HG03342 (cell line): ENCODE results near the gene STIP1.
A peak's percentile ranks its signal among the peaks of the same experiment; 100 is the strongest.

ENCODE experiments used
- ATAC-seq: cut with Tn5 transposase; IDR thresholded peaks from one replicate; pipeline ENCODE4 v1.9.1; 2021; ENCODE audit warnings: mild to moderate bottlenecking, moderate library complexity; ENCODE audit not compliant: unreplicated experiment

Gene STIP1

DNA sequence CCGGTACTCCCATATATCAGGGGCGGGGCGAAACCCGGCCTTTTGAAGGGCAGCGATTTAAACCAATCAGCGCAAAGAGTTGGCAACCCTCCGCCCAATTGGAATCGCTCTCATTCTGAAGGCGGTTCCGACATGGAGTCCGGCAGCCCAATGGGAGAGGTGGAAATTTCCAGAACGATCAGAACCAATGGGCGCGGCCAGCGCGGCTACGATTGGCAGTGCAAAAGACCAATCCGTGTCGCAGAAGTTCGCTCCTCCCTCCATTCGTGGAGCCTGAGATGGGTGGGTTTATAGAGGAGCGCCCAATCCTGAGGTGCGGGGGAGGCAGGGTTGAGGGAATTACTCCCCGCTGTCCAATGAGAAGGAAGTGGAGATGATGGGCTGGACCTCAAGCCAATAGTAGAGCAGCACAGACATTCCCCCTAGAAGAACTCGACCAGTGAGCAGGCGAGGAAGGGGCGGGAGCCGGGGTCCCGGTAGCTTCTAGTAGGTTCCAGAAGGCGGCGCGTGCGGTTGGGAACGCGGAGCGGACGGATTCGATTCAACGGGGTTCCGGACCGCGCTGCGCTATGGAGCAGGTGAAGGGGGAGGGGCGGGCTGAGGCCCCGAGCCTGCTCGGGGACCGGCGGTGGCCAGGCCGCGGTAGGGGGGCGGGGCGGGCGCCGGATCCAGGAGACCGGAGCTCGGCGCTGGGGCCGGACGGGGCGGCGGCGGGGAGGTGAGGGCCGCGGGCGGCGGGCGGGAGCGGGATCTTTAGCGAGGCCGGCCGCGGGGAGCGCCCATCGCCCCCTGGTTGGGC is at the start of gene STIP1:
Gene STIP1, plus strand, starts transcription at position 479 of the 799 bp plus-strand sequence. Its CDS starts 91 bp downstream, at position 570.
- peak; percentile 85 for ATAC-seq

DNA sequence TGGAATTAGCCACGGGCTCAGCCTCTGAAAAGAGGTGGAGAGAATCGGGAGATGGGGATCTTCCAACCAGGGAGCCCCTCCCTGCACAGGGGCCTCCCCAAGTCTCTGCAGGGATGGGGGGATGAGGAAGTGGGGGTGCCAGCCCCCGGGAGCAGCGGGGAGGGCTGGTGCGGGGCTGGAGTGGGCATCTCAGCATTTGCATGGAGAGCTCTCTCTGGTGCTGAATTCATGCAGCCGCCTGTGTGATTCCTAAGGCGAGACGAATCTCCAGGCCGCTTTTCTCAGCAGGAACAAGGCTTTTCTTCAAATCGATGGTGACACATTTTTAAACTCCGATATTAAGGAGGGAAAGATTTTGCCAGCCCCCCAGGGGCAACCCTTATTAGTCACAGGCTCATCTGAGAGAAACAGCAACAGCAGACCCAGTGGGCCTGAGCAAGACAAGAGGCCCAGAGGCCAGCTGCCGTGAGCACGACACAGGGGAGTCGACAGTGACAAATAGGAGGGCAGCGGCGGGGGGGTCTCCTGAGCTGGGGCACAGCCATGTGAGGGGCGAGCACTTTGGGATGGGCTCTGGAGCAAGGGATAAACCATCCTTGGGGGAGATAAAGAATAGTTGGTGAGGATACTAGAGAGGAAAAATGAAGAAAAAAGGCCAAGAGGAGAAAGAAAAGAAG is 49.1 kb upstream of the STIP1 start:
- no peak for ATAC-seq

DNA sequence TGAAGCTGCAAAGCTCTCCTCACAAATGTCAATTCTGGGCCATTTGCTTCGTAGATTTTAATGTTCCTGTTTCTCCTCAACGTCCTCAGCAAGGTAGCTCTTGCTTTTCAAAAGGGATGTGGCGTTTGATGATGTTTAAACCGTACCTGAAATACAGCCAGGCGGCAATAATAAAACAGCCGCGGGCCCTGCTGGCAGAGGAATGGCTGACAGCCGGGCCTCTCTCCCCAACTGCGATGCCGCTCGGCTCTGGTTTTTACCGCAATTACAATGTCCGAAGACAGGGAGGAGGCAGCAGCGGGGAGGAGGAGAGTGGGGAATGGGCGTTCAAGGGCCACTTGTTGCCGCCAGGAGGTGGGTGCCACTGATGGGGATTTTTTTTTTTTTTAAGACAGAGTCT is 47.6 kb upstream of the STIP1 start:
- ATAC-seq: no peak

DNA sequence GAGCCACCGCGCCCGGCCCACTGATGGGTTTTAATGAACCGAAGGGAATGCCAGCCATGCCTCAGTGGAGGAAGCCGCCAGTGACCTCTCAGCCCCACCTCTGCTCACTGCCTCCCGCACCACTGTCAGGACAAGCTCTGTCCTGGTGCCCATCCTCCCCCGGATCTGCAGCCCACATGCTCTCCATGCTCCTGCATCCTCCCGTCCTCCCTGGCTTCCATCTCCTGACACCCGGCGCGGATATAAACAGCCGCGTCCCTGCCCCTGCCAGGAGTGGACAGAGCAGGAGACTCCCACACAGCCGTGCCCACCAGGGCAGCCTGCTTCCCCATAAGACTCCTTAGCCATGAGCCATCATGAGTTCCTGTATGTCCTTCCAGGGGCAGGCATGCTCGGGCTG is 46.9 kb upstream of the STIP1 start:
- no peak for ATAC-seq

DNA sequence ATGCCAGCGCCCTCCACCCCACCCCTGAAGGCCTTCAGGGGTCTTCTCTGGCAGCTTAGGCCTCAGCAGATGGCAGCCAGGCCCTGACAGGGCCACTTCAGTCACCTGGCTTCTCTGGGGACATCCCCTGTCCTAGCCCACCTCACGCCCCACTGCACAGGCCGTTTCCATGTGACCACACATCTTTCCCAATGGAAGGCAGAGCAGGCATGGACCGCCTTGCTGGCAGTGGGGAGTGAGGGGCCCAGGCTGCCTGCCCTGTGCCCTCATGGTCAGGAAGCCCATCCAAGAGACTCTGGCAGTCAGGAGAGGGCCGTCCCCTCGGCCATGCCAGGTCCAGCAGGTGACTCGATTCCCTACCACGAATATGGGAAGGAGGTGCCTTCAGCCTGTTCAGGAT is 45.9 kb upstream of the STIP1 start:
- no peak for ATAC-seq

DNA sequence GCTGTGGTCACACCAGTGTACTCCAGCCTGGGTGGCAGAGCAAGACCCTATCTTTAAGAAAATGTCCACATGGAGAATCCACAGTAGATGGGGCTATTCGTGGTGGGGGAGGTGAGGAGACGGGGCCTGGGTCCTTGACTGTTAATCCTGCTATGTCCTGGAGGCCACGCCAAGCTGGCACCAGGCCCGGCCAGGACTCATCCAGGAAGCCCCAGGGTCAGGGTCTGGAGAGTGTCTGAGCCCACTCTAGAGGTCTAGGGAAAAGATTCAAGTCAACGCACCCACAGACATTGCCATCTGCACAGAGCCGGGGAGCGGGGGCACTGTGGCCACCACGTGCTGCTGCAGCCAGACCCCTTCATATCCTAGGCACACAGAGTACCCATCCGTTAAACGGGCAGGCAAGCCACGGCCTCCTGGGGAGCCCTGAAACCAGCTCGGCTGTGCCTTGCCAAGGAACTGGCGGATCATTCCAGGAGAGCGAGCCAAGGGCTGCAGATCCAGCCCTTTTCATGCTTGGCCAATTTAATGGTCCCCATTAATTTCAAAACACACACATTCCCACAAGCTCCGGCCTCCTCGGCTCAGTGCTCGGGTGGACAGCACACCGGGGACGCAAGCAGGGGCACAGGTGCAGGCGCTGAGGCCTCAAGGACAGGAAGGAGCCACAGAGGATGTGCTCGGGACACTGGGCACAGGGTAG is 44.7 kb upstream of the STIP1 start:
- no peak for ATAC-seq

DNA sequence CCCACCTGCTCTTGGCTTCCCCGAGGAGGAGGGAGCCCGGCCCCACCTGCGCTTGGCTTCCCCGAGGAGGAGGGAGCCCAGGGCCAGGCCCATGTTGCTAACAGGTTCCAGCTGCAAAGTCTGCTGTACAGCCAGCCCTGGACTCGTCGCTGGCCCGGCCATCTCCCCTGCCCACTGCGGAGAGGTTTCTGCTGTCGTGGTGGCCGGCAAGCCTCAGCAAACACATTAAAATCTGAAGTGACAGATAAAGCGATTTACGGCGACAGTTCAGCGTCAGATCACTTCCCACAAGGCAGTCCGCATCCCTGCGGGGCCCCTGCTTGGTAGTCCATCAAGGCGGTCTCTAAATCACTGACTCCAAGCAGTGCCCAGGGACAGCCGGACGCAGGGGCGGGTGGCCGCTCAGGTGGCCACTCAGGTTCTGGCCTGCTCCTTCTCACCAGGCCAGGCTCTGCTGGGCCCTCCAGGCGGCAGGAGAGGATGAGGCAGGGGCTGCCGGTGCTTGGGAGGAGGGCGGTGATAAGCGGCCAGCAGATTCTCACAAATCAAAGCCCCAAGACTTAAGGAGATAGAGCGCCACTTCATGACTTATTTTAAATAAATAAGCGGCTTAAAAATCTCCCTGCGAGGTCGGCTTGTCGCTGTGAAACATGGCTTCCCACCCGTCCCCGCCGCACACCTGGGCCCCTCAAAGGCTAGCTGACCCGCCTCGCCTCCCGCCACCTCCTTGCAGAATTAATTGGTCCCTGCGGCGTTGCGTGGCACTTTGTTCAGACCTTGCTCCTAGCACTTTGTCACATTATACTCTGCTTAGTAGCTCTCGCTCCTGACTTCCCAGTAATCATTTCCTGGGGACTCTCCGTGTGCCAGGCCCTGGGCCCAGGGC is 41.1 kb upstream of the STIP1 start:
- no peak for ATAC-seq

DNA sequence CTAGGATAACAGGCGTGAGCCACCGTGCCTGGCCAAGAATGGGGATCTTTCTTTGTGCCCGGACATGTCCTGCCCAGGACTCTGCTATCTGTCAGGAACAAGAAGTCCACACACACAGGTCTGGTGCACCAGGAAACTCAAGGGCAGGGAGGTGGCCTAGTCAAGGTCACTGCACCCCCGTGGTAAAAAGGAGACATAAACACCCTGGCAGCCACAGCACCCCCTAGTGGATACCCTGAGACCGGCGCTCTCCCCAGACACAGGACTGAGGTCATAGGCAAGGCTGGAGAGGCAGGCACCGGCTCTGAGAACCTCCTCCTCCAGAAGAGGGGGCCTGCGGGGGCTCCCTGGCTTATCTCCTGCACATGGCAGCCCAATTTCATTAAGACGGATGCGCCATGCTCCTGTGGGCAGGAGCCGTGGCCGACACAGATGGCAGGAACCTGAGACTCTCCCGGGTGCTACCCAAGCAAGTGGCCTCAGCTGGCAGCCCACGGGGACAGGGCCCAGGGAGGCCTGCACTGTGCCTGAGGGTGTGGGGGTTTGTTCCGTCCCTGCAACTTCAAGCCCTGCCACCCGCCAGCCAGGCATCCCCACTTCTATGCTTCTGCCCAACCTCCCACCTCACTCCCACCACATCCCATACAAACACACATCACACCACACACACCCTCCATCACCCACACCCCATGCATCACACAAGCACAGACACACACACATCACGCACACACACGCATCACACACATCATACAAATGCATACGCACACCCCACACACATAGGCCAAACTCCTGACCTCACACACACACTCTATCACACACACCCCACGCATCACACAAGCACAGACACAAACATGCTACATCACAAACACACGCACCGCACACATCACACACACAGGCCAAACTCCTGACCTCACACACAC is 39.7 kb upstream of the STIP1 start:
- ATAC-seq: no peak

DNA sequence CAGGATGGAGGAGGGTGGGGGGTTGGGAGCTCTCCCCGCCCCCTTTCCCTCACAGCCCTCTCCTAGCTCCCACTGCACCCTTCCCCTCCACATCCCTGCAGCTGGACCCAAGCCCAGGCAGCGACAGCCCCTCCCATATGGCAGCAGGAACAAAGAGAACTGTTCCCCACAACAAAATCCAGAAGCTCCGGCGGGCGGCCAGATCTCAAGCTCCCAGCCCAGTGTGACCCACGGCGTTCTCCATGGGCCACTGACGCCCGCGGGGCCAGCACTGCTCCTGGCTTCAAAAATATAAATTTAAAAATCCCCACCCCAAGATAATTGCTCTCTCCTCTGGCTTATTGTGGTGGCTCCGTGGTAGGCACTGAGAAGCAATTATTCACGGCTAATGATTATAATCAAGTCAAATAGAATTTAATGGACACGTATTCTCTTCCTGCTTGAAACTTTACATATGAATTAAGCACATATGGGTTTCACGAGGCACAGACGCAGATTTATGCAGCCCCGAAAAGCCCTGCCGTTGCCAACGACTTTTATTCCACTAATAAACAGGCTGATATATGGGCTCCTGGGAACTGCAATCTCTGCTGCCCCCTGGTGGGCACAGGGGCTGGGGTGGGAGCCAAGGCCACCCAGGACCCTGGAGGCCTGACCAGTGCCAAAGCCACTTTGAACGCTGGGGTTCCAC is 37.6 kb upstream of the STIP1 start:
- no peak for ATAC-seq

DNA sequence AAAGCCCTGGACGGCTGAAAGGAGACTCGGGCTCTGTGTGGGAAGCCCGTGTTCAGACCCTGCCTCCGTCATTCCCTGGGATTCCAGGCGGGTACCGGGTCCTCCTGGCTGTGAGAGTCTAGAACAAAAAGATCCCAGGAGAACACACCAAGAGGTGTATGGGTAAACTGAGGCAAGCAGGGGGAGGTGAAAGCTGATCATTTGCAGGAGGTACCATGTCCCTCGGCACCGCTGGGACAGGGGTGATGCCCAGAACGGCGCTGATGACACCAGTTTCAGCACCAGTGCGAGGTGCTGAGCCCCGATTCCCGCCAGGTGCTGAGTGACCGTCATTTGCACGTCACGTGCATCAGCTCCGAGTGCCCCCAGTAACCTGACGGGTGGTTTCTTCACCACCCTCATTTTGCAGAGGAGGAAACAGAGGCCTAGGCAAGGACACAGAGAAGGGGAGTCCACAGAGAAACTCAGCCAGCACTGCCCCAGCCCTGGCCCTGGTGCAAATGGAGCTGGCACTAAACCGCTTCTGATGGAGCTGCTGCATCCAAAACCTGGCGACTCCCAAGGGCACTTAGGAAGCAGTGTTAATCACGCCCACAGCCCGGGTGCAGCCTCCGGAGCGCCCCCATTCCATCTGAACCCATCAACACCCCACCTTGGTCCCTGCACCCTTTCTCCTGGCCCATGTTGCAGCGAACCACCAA is 36.9 kb upstream of the STIP1 start:
- ATAC-seq: no peak

DNA sequence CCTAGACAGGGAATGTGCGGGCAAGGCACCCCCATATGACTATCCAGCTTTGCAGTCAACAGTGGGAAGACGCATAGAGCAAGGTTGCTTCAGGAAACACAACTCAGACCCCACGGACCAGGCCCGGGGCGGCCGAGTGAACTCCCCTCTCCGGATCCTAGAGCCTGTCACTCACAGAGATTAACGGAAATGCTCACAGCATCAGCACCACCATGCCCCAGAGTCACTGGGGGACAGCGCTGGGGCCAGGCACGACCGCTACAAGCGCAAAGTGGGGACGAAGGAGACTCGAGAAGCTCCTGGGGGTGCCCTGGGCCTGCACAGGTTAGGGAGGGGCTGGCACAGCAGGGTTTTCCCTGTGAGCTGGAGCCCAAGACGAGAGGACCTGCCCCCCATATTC is 35.9 kb upstream of the STIP1 start:
- ATAC-seq: no peak

DNA sequence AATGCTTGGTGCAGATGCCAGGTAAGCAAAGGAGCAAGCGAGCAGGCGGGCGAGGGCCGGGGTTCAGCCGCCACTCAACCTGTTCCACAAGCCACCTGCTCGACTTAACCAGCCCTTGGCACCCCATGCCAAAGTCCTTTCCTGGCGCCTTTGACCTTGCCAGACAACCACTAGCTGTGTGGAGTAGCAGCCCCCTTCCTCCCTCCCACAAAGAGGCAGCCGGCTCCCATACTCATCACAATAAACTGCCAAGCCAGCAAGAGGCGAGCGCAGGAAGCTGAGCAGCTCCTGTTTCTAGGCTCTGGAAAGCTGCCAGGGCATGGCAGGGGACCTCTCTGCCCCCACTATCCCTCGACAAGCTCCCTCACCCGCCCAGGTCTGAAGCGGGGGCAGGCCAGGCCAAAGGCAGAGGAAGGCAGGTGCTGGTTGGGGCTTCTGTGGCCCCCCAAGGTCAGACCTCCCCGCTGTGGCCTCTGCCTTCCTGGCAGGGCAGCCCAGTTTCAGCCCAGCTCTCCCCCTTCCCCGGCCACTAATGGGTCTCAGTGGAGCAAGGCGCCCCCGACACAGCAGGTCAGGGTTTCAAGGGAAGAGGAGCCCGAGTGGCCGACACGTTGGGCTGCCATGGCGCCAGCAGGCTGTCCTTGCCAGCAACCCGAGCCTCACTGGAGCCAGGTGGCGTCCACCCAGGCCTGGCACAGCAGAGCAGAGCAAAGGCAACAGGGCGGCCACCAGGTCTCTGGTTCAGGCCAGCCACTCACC is 35.3 kb upstream of the STIP1 start:
- ATAC-seq: no peak

DNA sequence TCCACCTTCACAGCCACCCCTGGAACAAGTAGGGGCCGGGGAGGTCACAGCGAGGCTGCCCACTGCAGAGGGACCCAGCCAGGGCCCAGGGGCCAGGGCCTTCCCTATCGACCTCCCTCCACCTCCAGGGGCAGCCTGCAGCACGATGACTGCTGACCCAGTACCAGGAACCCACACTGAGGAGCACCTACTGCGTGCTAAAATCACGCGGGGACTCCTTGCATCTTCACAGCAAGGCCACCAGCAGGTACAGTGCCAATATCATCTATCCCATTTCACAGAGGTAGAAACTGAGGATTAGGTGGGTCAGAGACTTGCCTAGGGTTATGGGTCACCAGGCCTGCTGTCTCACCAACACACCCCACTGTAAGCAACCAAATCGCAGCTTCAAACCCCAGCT is 34.6 kb upstream of the STIP1 start:
- no peak for ATAC-seq

DNA sequence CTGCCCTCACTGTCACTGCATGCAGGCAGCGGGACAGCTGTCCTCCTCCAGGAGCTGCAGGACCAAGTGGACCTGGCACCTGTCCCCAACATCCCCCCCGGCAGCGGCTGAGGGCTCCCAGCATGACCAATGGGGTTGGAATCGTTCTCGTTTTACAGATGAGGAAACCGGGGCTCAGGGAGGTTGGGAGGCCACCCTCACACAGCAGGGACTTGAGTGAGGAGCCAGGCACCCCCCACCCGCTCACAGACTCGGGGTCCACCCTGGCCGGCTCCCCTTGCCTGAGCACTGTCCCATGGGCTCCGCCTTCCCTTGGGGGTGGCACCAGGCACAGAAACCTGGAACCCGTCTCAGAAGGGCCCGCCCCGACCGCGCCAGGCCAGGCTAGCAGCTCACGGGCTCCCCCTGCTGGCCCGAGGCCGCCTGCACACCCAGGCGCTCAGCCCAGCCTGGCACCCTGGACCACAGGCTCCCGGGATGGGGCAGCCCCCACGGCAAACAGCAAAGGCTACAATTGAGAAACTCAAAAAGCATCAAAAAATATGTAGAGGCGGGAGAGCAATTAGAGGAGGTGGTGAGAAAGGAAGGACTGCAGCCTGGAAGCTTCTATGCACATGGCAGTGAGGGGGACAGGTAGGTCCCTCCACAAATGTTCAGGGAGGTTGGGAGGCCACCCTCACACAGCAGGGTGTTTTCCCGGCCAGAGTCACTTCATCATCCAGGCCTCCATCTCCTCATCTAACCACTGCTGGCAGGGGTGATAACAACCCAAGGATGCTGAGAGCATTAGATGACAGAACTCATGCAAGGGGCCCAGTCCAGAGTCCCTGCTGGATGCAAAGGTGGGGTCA is 32.9 kb upstream of the STIP1 start:
- peak; percentile 75 for ATAC-seq

DNA sequence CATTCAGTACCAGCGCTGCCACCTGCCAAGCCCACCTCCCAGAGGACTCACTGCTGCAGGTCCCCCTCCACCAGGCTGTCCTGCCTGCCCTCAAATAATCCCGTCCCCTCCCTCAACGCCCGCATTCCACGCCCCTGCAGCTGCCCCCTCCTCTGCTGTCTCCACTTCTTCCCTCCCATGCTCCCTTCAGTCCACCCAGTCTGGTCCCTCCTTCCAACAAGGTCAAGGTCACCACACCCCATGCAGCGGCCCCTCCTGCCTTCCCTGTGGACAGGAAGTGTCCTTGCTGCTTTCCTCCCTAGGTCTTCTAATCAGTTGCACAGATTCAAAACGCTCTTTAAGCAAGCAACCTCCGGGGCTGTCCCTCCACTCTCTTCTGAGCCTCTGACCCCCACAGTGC is 32.2 kb upstream of the STIP1 start:
- ATAC-seq: no peak

DNA sequence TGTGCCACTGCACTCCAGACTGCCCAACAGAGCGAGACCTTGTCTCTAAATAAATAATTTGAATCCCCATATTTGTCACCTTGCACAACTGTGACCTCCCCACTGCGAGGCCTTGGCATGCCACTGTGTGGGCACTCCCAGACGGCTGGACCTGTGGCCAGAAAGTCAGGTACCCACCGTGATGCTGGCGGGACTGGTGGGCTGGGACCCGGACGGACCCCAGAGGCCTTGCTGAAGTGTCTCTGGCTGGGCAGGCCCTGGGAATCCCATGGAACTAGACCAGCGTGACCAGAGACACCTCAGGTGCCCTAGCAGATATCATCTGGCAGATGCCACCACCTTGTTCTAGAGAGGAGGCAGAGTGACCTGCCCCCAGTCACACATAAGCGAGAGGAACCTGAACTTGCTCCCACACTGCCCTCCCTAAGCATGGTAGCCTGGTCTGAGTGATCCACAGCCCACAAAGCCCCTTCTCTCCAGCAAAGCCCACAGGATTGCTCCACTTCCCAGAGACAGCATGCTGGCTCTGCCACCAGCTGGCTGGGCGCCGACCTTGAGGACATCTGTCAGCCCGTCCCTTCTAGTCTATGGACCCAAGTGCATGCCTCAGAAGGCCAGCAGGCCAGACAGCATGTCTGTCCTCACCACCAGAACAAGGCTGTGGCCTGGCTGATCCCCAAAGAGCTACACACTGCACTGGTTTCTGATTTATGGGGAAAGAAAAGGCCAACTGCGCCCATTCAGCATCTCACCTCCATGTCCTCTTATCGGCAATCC is 29.5 kb upstream of the STIP1 start:
- no peak for ATAC-seq
